Activated gamma-delta T cell treated with Interleukin-2 at 50 U/mL for 16 hours (primary cell): ENCODE results near the gene HMGCLL1.

ENCODE experiments used
- DNase-seq: peaks from one replicate; pipeline ENCODE4 v3.0.0-alpha.2; 2020

HMGCLL1 gene

DNA sequence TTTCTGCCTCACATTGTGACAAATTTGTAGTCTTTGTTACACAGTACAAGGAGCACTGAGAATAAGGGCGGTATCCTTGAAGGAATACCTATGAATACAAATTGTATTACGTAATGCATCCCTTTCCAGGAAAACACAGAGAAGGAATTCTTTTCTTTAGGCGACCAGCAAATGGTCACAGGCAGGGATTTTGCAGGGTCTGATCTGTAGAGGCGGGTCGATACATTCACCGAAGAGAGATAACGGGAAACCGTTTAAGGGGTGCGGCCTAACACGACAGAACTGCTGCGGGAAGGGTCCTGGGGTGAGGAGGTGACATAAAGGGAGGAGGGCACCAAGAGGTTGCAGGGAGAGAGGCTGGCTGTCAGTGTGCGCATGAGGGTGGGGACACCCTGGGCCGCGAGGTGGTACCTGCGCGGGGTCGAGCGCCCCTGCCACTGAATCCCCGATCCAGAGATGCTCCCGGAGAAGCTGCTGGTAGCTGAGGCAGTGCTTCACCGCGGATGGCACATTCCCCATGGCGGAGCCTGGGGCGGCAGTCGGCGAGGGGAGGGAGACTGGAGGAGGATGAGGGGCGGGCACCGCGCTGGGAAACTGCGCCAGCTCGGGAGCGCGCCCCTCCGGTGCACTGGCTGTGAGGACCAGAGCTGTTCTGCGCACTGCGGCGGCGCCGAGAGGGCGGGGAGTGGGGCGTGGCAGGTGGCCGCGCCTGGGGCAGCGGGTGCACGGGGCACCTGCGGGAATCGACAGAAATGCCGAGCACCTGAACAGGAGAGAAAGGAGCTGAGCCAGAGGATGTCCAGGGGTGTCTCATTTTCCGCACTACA lies at the start of gene HMGCLL1:
Gene HMGCLL1 (minus strand): TSS at position 656 of the 827 bp plus-strand sequence. CDS start 137 bp downstream, at position 519.
- DNase-seq: no peak

DNA sequence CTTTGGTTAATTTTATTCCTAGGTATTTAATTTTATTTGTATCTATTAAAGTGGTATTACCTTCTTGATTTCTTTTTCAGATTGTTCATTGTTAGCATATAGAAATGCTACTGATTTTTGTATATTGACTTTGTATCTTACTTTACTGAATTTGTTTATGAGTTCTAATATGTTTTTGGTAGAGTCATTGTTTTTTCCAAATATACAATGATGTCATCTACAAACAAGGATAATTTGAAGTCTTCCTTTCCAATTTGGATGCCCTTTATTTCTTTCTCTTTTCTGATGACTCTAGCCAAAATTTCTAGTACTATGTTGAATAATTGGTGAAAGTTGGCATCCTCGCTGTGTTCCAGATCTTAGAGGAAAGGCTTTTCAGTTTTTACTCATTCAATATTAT lies 43.0 kb upstream of the HMGCLL1 start:
- no peak for DNase-seq

DNA sequence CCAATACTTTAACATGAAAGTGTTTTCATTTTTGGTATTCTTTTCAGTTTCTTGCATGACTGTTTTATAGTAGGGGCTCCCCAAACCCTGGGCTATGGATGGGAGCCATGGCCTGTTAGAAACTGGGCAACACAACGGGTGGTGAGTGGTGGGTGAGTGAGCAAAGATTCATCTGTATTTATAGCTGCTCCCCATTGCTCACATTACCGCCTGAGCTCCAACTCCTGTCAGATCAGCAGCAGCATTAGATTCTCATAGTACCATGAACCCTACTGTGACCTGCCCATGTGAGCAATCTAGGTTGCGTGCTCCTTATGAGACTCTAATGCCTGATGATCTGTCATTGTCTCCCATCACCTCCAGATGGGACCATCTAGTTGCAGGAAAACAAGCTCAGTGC lies 42.3 kb upstream of the HMGCLL1 start:
- DNase-seq: no peak

DNA sequence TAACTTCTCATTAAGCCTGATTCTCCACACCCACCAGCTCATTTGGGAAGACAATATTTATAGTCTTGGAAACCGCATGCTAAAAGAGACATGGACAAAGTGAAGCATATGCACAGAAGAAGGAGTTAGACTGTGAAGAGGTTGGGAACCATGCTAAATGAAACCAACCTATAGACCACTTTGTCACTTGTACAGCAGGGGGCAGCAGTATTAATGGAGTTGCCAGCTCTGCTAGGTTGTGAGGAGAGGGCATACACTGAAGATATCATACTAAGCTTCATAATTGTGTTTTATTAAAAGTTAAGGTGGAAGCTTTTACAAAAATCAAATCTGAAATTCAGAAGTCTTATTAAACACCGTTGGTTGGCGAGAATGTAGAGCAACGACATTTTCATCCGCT lies 38.3 kb upstream of the HMGCLL1 start:
- DNase-seq: no peak

DNA sequence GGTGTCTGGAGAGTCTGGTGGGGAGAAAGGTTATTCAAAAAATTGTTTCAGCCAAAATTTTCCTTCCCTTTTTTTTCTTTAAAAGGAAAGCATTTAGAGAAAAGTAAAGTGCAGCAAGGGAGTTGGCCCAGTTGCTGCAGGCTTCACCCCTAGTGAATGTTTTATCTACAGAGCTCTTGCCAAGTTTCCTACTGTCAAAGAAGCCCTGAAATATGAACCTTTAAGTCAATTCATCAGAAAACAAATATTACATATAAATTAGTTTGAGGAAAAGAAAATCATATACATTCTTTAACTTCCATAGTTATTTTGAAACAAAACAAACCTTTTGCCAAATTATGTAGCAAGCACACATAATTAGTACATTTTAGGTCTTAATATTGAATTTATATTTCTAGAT lies 25.0 kb upstream of the HMGCLL1 start:
- DNase-seq: no peak

DNA sequence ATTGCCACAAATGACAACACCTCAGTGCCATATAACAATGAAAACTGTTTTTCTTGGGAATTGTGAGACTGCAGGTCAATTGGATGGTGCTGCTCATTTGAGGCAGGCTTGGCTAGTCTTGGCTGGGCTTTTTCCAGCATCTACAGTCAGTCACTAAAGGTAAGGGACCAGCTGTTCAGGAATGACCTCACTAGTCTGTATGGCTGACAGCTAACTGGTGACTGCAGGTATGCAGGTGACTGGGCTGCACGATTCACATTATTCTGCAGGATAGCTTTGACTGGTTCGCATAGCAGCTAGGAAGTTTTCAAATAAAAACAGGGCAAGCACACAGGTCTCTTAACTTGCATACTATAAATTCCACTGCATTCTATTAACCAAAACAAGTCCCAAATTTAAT lies 22.1 kb upstream of the HMGCLL1 start:
- no peak for DNase-seq

DNA sequence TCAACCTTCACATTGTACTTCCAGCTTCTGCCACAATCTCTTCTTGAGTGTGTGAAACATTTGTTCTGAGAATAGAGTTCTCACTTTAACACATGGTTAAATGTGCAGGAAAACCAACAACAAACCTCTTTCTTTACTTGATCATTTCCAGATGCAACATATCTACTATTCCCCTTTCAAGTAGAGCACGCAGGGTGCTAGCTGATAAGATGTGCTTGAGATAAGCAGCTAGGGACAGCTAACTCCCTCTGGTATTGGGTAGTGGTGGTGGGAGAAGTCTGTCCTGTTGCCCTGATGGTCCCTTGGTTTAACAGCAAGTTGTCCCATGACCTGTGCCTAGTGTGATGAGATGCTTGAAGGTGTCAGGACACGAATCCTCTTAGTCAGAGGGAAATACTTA lies 15.4 kb upstream of the HMGCLL1 start:
- DNase-seq: no peak

DNA sequence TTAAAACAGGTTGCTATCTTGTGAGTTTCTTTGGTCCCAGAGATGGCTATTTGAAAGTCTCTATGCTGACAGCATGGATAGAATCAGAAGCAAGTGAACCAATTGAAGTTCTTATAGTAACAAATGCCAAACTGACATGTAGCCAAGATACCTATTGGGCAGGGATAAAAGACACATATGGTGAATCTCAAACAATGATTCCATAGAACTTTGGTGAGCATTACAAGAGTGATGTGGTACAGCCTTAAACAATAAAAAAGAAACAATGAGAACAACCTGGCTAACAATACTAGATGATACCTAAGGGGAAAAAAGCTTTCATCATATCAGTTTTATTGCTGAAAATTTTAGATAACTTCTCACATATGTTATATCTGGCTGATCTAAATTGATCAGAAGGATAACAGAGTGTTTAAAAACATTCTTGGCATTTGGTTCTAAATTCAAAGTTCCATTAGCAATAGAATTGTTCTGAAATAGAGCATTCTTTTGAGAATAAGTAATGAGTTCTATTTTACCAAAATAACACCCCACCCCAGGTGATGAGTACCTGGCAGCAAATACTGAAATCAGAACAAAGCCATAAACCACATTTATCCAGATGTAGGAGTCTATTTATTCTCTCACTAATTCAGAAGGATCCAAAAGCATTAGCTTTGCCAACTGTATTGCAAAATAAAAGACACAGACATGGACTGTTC lies 5.8 kb upstream of the HMGCLL1 start:
- DNase-seq: no peak

DNA sequence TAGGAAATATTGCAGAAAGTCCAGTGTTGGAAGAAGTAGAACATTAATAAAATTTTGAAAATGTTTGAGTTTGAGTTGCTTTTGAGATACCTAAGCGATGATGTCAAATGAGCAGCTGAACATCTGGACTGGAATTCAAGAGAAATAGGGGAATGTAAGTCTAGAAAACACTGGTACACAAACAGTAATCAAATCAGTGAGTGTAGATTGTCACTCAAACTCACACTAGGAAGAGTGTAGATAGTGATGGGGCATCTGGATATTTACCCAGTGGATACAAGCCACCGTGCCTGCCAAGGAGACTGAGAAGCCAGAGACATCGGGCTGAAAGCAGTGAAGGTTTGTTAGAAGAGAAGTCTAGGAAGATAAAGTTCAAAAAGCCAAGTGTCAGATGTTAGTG lies 2.2 kb downstream of the HMGCLL1 start:
- DNase-seq: no peak

DNA sequence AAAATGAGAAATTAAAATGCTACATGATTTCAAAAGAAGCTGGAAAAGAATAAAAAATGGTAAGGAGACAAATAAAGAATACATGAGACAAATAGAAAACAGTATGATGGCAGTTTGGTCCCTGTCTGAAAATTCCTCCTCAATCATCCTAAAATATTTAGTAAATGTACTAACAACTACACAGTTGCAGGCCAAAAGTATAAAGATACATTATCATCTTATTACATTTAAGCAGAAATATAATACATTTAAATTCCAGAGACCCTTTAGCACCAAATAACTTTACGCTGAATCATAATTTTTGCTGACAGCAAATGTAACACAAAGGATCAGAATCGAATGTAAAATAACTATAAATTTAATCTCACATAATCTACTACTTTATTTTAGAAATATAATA lies 4.4 kb downstream of the HMGCLL1 start:
- no peak for DNase-seq

DNA sequence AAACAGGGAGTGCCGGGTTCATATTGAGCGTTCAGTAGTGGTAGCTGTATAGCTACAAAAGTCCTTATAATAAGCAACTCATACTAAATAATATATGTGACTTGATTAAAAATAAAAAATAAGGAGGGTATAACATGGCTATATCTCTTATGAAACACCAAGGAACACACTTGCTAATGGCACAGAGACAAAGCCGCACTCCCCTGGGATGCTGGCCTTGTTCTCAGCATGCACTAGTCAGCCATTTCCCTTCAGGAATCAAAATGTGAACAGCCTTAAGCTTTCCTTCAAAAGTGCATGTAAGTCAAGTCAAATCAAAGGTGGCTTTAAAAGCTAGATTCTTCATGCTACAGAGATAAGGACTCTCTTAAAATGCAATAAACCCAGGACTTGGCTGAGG lies 9.4 kb downstream of the HMGCLL1 start:
- DNase-seq: no peak

DNA sequence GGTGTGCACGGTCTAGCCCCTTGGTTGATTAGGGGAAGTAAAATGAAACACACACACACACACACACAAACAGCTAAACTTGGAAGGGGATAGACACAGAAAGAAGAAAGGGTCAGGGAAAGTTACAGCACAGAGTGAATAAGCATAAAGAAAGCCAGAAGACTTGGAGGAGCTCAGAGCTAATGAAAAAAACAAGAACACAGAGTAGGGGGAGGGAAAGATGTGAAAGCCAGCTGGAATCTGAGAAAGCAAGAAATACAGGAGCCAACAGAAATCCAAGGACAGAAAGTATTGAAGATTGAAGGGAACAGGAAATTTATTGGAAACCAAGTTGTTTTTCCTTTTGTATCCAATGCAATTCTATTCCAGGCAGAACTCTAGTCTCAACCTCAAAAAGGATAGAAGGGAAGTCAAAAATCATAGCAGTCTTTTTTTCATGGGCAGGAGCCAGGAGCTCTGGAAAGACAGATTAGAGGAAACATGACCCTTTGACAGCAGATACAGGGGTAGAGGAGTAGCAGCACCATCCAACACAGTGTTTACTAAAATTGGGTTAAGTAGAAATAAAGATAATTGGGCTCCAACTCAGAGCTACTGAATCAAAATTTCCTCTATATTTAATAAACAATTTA lies 10.1 kb downstream of the HMGCLL1 start:
- DNase-seq: no peak

DNA sequence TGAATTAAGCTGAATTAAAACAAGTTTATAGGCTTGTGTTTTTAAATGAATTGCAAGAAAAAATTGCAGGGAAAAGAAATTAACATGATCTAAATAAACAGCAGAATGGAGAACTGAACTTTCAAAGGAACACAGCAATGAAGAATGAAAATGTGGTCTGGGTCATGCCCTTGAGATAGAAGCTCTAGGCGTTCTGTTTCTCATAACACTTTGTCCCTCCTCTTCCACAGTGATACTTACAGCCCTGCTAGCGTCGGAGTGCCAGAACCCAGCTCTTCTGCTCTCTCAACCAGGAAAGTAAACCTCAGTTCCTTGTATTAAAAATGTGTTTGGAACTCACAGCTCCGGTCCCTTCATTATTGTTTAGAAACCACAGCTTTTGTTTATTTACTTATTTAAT lies 11.4 kb downstream of the HMGCLL1 start:
- no peak for DNase-seq

DNA sequence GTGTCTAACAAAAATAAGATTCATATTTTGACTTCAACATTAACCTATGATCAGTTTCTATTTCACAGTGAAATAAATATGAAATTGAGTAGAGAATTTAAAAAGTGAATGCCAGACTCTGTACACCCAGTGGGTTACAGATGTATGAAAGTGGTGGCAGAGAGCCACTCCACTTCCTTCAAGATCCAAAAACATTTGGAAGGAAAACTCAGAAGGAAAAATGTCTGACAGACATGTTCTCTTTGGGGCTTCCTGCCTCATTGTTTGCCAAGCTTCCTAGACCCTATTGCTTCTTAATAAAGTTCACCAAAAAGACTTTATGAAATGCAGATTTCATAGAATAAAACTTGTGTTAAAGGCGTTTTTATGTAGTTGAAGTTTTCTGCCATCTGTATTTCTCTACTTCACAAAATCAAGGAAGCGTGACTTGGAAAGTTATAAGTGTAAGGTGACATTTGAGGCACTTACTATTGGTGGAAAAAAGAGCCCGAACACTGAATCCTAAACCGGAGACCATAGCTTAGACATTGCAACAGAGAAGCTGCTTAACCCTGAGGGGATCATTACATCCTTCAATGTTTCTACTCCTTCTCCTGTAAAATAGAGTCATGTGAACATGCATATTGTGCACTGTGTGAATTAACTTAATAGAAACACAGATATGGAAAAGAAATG lies 12.8 kb downstream of the HMGCLL1 start:
- no peak for DNase-seq

DNA sequence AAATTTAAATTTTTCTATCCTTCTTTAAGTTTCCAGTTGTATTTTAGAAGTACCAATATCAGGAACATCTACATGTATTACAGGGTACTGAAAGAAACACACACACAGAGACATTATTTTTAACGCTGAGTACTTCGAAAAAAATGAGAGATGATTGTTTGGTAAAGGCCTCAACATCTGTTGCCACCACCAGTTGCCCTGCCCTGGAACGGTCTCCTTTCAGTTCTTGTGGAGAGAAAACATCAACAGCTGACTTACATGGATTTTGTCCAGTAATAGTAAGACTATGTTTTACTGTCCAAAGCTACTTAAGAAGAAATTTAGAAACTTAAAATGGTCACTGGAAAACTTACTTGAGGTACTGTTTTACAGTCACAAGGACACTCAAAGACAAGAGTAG lies 16.7 kb downstream of the HMGCLL1 start:
- no peak for DNase-seq

DNA sequence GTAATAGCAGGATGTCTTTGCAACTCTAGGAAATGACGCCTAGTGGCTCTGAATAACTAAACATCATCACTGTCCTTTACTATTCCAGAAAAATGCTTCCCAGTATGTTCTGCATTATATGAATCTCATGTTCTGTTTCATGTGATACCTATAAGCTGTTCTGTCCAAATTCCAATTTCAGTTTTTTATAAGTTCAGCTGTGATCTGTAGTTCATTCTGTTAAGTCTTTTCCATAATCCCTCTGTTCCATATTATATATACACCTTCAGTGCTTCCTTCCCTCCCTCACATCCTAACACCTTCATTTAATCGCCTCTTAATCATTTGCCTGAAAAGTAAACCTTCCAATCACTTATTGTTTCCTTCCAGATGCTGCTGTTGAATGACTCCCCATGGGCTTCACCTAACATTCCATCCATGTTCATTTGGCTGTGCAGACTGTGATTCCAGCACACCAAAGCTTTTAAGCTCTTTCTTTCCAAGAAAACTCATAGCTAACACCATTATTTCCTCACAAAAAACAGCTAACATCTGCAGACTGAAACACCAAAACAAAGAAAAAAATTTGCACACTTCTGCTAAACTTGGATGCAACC lies 18.6 kb downstream of the HMGCLL1 start:
- no peak for DNase-seq

DNA sequence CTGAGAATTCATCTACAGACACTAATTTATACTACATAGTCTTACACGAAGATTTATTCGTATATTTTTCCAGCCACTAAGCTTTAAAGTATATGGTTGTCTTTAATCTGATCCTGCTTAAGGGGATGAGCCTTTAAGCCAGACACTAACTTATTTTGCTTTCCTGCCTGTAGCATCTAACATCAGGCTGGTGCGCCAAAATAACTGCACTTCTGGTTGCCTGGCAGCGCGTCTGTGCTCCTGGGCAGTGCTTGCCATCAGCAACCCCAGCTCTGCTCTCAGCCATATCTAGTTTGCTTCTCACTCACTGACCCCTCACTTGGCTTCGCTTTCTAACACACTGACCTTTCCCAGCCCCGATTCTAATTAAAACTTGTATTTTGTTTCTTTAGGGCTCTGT lies 21.8 kb downstream of the HMGCLL1 start:
- no peak for DNase-seq

DNA sequence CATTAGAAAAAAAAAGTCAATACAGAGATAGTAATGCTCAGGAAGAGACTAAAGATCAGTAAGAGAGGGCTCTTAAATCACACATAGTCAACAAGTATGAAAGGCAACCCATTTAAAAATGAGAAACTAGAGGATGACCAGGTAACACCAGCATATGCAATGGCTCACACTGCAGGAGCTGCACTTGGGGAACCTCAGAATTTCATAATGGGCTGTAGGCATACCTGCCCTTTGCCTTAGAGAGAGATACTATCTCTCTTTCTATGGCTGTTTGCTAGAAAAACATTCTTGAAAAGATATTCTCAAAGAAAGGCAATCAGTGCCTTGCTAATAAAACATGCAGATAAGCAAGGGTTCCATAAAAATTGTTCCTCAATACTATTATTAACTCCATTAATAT lies 33.2 kb downstream of the HMGCLL1 start:
- no peak for DNase-seq

DNA sequence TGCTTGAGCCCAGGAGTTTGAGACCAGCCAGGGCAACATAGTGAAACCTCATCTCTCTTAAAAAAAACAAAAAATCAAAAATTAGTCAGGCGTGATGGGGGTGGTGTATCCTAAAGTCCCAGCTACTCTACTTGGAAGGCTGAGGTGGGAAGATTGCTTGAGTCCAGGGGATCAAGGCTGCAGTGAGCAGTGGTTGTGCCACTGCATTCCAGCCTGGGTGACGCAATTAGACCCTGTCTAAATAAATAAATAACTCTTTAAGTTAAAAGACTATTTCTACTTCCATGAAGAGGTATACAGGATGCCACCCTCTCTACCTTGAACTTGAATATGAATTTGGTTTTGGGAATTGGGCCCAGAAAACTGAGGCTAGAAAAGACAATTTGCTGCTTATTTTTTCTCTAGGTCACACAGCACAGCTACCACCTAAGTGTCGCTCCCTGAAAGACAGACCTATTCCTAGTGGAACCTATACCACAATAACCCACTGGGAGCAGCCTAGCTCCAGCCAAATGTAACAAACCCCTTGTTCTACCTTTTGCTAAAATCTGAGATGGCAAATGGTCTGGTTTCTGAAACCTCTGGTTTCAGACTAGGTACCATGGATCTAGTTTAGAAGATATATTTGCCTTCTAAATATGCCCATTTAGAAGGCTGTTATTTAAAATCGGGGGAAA lies 35.2 kb downstream of the HMGCLL1 start:
- no peak for DNase-seq

DNA sequence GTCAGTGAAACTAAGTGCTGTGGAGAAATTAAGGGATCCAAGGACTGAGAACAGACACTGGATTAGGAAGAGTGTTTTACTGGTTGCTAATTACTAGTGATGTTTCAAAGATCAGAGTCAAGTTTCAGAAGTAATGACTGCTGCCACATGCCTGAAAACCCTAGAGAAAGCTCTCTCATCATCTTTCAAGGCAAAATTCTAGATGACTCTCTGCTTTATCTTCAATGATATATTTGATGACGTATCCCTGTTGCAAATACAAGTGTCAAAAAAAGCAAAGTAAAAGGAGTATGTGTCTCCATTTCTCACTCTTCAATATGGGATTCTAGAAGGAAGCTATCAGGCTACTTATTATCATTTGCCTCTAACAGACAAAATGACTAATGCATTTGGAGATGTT lies 38.0 kb downstream of the HMGCLL1 start:
- DNase-seq: no peak

DNA sequence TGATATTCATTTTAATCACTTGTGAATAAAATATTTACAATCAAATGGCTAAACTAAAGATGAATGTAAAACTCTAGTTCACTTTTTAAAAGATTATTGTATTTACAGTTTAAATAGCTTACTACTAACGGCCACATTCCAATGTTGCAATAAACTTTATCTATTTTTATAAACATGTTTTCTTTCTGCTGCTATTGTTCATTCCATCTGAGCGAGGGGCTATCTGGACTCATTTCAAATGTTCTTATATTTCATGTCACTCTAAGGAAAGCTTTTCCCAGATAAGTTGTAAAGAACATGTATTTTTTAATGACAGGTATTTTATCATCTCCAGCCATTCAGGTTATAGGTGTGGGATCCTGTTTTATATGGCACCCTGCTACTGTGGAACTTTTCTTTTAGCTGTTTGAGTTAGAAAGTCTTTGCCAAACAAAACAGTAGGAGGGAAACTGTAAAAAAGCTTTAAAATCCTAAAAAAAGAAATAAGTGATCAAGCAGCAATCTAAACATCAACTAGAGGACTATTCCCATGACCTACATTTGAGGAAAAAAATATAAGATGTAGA lies 42.5 kb downstream of the HMGCLL1 start:
- DNase-seq: no peak

DNA sequence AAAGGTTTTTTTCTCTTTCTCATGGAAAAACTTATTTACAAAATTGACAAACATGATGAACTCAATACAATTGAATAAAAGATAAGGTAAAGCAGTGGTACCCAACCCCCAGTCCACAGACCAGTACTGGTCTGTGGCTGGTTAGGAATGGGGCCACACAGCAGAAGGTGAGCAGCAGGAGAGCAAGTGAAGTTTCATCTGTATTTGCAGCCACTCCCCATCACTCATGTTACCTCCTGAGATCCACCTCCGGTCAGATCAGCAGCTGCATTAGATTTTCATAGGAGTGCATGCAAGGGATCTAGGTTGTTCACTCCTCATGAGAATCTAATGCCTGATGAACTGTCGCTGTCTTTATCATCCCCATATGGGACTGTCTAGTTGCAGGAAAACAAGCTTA lies 47.5 kb downstream of the HMGCLL1 start:
- DNase-seq: no peak
